DOHH2 (cell line): ENCODE results near the gene CCDC12.

ENCODE experiments used
- H3F3A ChIP-seq: fragments of 200-600 bp; sonication (generic), shearing (Covaris generic); 2 replicates; pipeline ENCODE4 v1.6.0; 2016; ENCODE audit warnings: antibody characterized with exemption, mild to moderate bottlenecking; ENCODE audit not compliant: control insufficient read depth, insufficient read depth
- H3K27ac ChIP-seq: fragments of 200-600 bp; sonication (generic); 2 replicates; pipeline ENCODE4 v1.5.1; 2014; ENCODE audit warnings: low read depth, mild to moderate bottlenecking, low read length, moderate library complexity
- H3K27me3 ChIP-seq: fragments of 200-600 bp; sonication (generic); 2 replicates; pipeline ENCODE4 v1.6.1; 2014; ENCODE audit warnings: mild to moderate bottlenecking, low read length, mixed read lengths; ENCODE audit not compliant: control insufficient read depth
- H3K36me3 ChIP-seq: fragments of 200-600 bp; sonication (generic); 2 replicates; pipeline ENCODE4 v1.6.1; 2014; ENCODE audit warnings: mild to moderate bottlenecking, low read length, moderate library complexity, mixed read lengths; ENCODE audit not compliant: control insufficient read depth
- H3K4me1 ChIP-seq: fragments of 200-600 bp; sonication (generic); 2 replicates; pipeline ENCODE4 v1.6.1; 2014; ENCODE audit warnings: mild to moderate bottlenecking, low read length, mixed read lengths; ENCODE audit not compliant: control insufficient read depth
- H3K4me2 ChIP-seq: fragments of 200-600 bp; sonication (generic); 2 replicates; pipeline ENCODE4 v1.6.0; 2014; ENCODE audit warnings: mild to moderate bottlenecking, low read length, moderate library complexity
- H3K4me3 ChIP-seq: fragments of 200-600 bp; sonication (generic); 2 replicates; pipeline ENCODE4 v1.5.1; 2014; ENCODE audit warnings: mild to moderate bottlenecking, low read length, mixed read lengths
- H3K79me2 ChIP-seq: fragments of 200-600 bp; sonication (generic); 2 replicates; pipeline ENCODE4 v1.6.1; 2014; ENCODE audit warnings: mild to moderate bottlenecking, low read length, mixed read lengths; ENCODE audit not compliant: control insufficient read depth
- H3K9me2 ChIP-seq: fragments of 200-600 bp; sonication (generic); replicated peaks from 2 replicates; pipeline ENCODE4 v1.6.1; 2014; ENCODE audit warnings: mild to moderate bottlenecking, low read length, mixed read lengths; ENCODE audit not compliant: control insufficient read depth
- H3K9me3 ChIP-seq: fragments of 200-600 bp; sonication (generic); 2 replicates; pipeline ENCODE4 v1.6.1; 2014; ENCODE audit warnings: antibody characterized with exemption, low read length, mixed read lengths; ENCODE audit not compliant: control insufficient read depth, insufficient read depth
- H4K20me1 ChIP-seq: fragments of 200-600 bp; sonication (generic); 2 replicates; pipeline ENCODE4 v1.6.0; 2014; ENCODE audit warnings: low read depth, mild to moderate bottlenecking, antibody characterized with exemption, low read length, moderate library complexity; ENCODE audit not compliant: control insufficient read depth, insufficient read depth
- CTCF ChIP-seq: fragments of 200-600 bp; sonication (generic); IDR thresholded peaks from one replicate; pipeline ENCODE4 v1.5.1; 2014; ENCODE audit warnings: antibody characterized with exemption, mild to moderate bottlenecking, low read depth, low read length; ENCODE audit not compliant: poor library complexity, severe bottlenecking
- EZH2phosphoT487 ChIP-seq: fragments of 200-600 bp; sonication (generic); IDR thresholded peaks from 2 replicates; pipeline ENCODE4 v1.6.1; 2017; ENCODE audit warnings: borderline replicate concordance, mild to moderate bottlenecking, antibody characterized with exemption, low read length, moderate library complexity, mixed read lengths

Gene CCDC12

GRCh38 chr3:46952813-46953212 lies 23.7 kb downstream of the CCDC12 start:
- TF ChIP-seq EZH2phosphoT487 (no peak), CTCF (no peak)
- Histone ChIP-seq H3K27me3 (no peaks in the 10 kb centered on the region), H3K79me2 (peaks cover 98% of the 10 kb centered on the region), H3K4me3 (no peak overlapping the region), H3K9me3 (no peaks in the 10 kb centered on the region), H3F3A (no peaks in the 10 kb centered on the region), H3K27ac (no peak overlapping the region), H4K20me1 (peaks cover 34% of the 10 kb centered on the region), H3K4me2 (peak overlapping the region; percentile 48; the same call in 1 of the 2 replicates), H3K36me3 (peaks cover 54% of the 10 kb centered on the region), H3K9me2 (no peaks in the 10 kb centered on the region), H3K4me1 (peaks cover 79% of the 10 kb centered on the region)

- Histone ChIP-seq H3K27me3 (no peaks in the 10 kb centered on the region), H3K27ac (no peak overlapping the region), H3K9me3 (no peaks in the 10 kb centered on the region), H3K4me1 (peaks cover 61% of the 10 kb centered on the region), H3K4me3 (no peak overlapping the region), H3K4me2 (no peak overlapping the region), H3K36me3 (peaks cover 66% of the 10 kb centered on the region), H3K9me2 (no peaks in the 10 kb centered on the region), H4K20me1 (peaks cover 48% of the 10 kb centered on the region; the same call in 1 of the 2 replicates), H3K79me2 (peaks cover 98% of the 10 kb centered on the region), H3F3A (no peaks in the 10 kb centered on the region)
- TF ChIP-seq EZH2phosphoT487 (no peak), CTCF (no peak)
Measured at GRCh38 chr3:46950650-46951241, 25.8 kb downstream of the CCDC12 start.

GRCh38 chr3:46950177-46950576 lies 26.4 kb downstream of the CCDC12 start:
- Histone ChIP-seq H3K4me2 (no peak overlapping the region), H4K20me1 (peaks cover 46% of the 10 kb centered on the region; the same call in 1 of the 2 replicates), H3K9me2 (no peaks in the 10 kb centered on the region), H3K36me3 (peaks cover 69% of the 10 kb centered on the region), H3K4me3 (no peak overlapping the region), H3K27ac (no peak overlapping the region), H3K4me1 (peaks cover 55% of the 10 kb centered on the region), H3F3A (no peaks in the 10 kb centered on the region), H3K9me3 (no peaks in the 10 kb centered on the region), H3K79me2 (peaks cover 98% of the 10 kb centered on the region), H3K27me3 (no peaks in the 10 kb centered on the region)
- no peak for TF ChIP-seq CTCF
- TF ChIP-seq EZH2phosphoT487: no peak
